Upper lobe of left lung (tissue), 6 donors: ENCODE measurements around the gene GRIK4. TPM values are rescaled to one million over a fixed set of nuclear protein-coding genes. Genes with fewer than 3 reads are reported as not detected.
A peak's percentile ranks its signal among the peaks of the same experiment; 100 is the strongest.

Experiments
- ATAC-seq, 2 donors: fragments of 200-7000 bp; cut with Tn5 transposase; one replicate each; pipeline ENCODE4 v1.9.1; 2022; ENCODE audit warnings: mild to moderate bottlenecking in 2 of 2, moderate library complexity in 2 of 2; ENCODE audit not compliant: low FRiP score in 2 of 2
- DNase-seq, 2 donors: peaks; one replicate each; pipeline ENCODE4 v3.0.0-alpha.2; 2019 to 2020
- H3K27ac ChIP-seq, 4 donors: fragments of 200-600 bp; sonication (generic); one replicate each; pipeline ENCODE4 v1.5.1; 2016 to 2019
- H3K27me3 ChIP-seq, 4 donors: fragments of 200-600 bp; sonication (generic); one replicate each; pipeline ENCODE4 v1.5.1; 2017 to 2019
- H3K36me3 ChIP-seq, 4 donors: fragments of 200-600 bp; sonication (generic); one replicate each; pipeline ENCODE4 v1.5.1; 2016 to 2019
- H3K4me1 ChIP-seq, 4 donors: fragments of 200-600 bp; sonication (generic); one replicate each; pipeline ENCODE4 v1.5.1; 2018 to 2019
- H3K4me3 ChIP-seq, 4 donors: fragments of 200-600 bp; sonication (generic); one replicate each; pipeline ENCODE4 v1.5.1; 2017 to 2019; ENCODE audit warnings: mild to moderate bottlenecking in 2 of 4, moderate library complexity in 1 of 4
- H3K9me3 ChIP-seq, 4 donors: fragments of 200-600 bp; sonication (generic); one replicate each; pipeline ENCODE4 v1.5.1; 2018 to 2019
- EP300 ChIP-seq, 4 donors: sonication (generic); formaldehyde crosslinking; IDR thresholded peaks; one replicate each; pipeline ENCODE4 v1.5.1; 2017; ENCODE audit warnings: antibody characterized with exemption in 4 of 4, control low read depth in 2 of 4
- POLR2A ChIP-seq, 4 donors: fragments of 450-650 bp; IDR thresholded peaks; one replicate each; pipeline ENCODE4 v1.5.1; 2016 to 2017; ENCODE audit warnings: antibody characterized with exemption in 4 of 4, mild to moderate bottlenecking in 2 of 4
- POLR2AphosphoS5 ChIP-seq, 2 donors: sonication (generic); formaldehyde crosslinking; IDR thresholded peaks; one replicate each; pipeline ENCODE4 v1.5.1; 2017; ENCODE audit warnings: antibody characterized with exemption in 2 of 2
- WGBS, 2 donors: methylation state at CpG; one replicate each; pipeline ENCODE4 v1.1.5; 2017 to 2018; 5-methylcytosine and 5-hydroxymethylcytosine counted together
- total RNA-seq, 6 donors: library from RNA; depleted of rRNA in 4 of 6; stranded (reverse); fragments of >200 nt in 4 of 6; gene quantifications; one replicate each; pipeline versions ENCODE4 v1.1.0 to v1.2.1, GENCODE V29; 2016 to 2021
- TF ChIP-seq, protein P1 (sequence below), 6 experiments: fragments of 450-650 bp in 4 of 6; fragments of 200-600 bp in 2 of 6; sonication (generic) in 2 of 6; IDR thresholded peaks; one replicate each; pipeline ENCODE4 v1.5.1; 2016 to 2019; ENCODE audit warnings: antibody characterized with exemption in 6 of 6
- donor health status: DM: no; HTN: no; CAD: no; lungs with moderate emphysema.
- donor health status: DM: no; HTN: yes; CAD: no; lungs with severe emphysema.

The GRIK4 gene
- total RNA-seq, 6 donors from 2014 or later: 0.30 to 8.4 (median 0.78) TPM

DNA sequence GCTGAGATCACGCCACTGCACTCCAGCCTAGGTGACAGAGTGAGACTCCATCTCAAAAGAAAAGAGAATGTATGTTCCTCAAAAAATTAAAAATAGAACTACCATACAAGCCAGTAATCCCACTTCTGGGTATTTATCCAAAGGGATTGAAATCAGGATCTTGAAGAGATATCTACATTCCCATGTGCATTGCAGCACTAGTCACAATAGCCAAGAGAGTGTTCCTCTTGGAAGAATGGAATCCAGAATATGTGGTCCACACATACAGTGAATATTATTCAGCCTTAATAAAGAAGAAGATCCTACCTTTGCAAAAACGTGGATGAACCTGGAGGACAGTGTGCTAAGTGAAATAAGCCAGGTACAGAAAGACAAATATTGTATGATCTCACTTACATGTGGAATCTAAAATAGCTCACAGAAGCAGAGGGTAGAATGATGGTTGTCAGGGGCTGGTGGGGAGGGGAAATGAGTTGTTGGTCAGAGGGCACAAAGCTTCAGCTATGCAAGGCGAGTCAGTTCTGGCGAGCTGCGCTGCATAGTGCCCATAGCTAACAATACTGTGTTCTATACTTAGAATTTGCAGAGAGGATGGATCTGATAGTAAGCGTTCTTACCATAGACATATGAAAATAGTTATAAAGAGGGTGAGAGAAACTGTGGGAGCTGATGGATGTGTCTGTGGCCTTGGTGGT is 32.1 kb downstream of the GRIK4 start:
- ATAC-seq: no peak
- H3K9me3 ChIP-seq: peaks cover 0 to 5% (median 0%) of the 10 kb centered on the region in 4 donors

DNA sequence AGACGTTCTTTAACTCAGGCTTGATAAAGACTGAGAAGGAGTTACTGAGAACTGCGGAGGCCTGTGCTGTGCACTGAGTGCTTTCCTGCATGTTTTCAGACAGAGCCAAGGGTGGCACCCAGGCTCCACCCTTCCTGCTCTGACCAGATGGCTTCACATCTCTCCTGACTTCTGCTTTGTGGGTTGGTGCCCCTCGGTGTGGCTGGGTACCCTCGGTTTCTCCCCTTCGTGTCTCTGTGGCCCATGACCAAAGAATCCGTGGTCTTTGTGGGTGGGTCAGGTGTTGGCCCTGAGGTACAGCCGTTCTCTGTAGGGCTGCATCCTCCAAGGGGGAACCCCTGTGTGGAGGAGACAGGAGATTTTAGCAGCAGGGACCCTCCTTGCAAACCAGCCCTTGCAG is 34.3 kb downstream of the GRIK4 start:
- ATAC-seq: no peak
- Histone ChIP-seq H3K27me3 (no peaks in the 10 kb centered on the region), H3K27ac (no peak overlapping the region), H3K4me3 (no peak overlapping the region), H3K9me3 (peaks cover 0 to 5% (median 0%) of the 10 kb centered on the region in 4 donors), H3K4me1 (peaks cover 0 to 14% (median 9%) of the 10 kb centered on the region in 4 donors), H3K36me3 (no peaks in the 10 kb centered on the region)
- TF ChIP-seq POLR2AphosphoS5 (IDR thresholded peaks at IDR 0.05) (no peak), POLR2A (IDR thresholded peaks at IDR 0.05) (no peak), EP300 (IDR thresholded peaks at IDR 0.05) (no peak)
- TF ChIP-seq, protein P1, sequence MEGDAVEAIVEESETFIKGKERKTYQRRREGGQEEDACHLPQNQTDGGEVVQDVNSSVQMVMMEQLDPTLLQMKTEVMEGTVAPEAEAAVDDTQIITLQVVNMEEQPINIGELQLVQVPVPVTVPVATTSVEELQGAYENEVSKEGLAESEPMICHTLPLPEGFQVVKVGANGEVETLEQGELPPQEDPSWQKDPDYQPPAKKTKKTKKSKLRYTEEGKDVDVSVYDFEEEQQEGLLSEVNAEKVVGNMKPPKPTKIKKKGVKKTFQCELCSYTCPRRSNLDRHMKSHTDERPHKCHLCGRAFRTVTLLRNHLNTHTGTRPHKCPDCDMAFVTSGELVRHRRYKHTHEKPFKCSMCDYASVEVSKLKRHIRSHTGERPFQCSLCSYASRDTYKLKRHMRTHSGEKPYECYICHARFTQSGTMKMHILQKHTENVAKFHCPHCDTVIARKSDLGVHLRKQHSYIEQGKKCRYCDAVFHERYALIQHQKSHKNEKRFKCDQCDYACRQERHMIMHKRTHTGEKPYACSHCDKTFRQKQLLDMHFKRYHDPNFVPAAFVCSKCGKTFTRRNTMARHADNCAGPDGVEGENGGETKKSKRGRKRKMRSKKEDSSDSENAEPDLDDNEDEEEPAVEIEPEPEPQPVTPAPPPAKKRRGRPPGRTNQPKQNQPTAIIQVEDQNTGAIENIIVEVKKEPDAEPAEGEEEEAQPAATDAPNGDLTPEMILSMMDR (IDR thresholded peaks at IDR 0.05): no peak
- WGBS, 2 donors: 32 to 54% methylated on average over 6 to 7 of the region's 7 CpGs
- no peak for DNase-seq

More for the DNA sequence above, 32.1 kb downstream of the GRIK4 start:
- WGBS, 2 donors: 82 to 90% methylated on average over 6 of the region's 6 CpGs
- Histone ChIP-seq H3K27ac (no peak overlapping the region), H3K4me3 (no peak overlapping the region), H3K36me3 (no peaks in the 10 kb centered on the region), H3K27me3 (no peaks in the 10 kb centered on the region), H3K4me1 (peaks cover 0 to 10% (median 8%) of the 10 kb centered on the region in 4 donors)
- TF ChIP-seq EP300 (IDR thresholded peaks at IDR 0.05) (no peak), POLR2A (IDR thresholded peaks at IDR 0.05) (no peak), POLR2AphosphoS5 (IDR thresholded peaks at IDR 0.05) (no peak)
- TF ChIP-seq, protein P1 (IDR thresholded peaks at IDR 0.05): no peak
- no peak for DNase-seq

DNA sequence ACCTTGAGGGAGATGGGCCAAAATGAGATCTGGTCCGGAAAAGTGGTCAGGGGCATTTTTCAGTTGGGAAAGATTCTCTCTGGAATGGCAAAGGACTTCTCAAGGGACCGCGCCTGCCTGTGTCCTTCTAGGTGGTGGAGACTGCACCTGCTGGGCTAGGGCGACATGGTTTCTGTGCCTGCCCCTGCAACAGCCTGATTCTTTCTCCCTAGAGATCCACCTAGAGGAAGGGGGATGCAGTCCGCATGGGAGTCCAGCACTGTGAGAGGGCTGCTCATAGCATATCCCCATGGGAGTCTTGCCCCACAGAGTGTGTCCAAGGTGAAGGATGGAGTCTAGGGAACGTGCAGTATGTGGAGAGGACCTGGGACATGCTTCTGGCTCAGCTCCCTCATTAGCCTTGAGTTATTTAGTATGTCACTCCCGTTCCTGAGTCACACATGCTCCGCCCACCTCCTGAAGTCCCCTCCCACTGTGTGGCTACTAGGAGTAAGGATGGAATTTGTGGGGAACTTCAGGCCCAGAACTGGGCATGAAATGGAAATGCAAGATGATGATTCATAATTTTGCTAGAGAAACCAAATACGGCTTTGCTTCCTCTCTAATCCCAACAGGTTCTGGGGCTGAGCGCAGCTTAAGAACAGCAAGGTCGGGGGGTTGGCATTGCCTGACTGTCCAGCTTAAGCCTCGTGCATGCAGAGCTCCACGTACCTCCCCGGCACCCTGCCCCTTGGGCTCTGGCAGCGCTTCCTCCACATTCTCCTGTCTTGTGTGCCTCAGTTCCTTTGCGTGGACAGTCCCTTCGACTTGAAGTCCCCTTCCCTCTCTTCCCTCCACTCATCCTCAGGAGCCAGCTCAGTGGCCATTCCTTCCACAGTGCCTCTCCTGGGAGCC is 35.0 kb downstream of the GRIK4 start:
- peak in 1 of 2 donors; percentile 37 for DNase-seq
- Histone ChIP-seq H3K27ac (peak overlapping the region; percentile 55 to 79 (median 68)), H3K4me3 (no peak overlapping the region), H3K27me3 (no peaks in the 10 kb centered on the region), H3K36me3 (no peaks in the 10 kb centered on the region), H3K4me1 (peaks cover 0 to 14% (median 9%) of the 10 kb centered on the region in 4 donors), H3K9me3 (peaks cover 0 to 4% (median 0%) of the 10 kb centered on the region in 4 donors)
- 80 to 85% methylated on average over 16 to 17 of the region's 17 CpGs for WGBS, 2 donors
- ATAC-seq: peak; percentile 77 to 82
- no peak for TF ChIP-seq POLR2A (IDR thresholded peaks at IDR 0.05)
- no peak for TF ChIP-seq EP300 (IDR thresholded peaks at IDR 0.05)
- TF ChIP-seq POLR2AphosphoS5 (IDR thresholded peaks at IDR 0.05): no peak
- TF ChIP-seq, protein P1 (IDR thresholded peaks at IDR 0.05): no peak

GRCh38 chr11:120547316-120547715 is 35.8 kb downstream of the GRIK4 start:
- Histone ChIP-seq H3K4me3 (no peak overlapping the region), H3K4me1 (peaks cover 0 to 14% (median 9%) of the 10 kb centered on the region in 4 donors), H3K36me3 (no peaks in the 10 kb centered on the region), H3K9me3 (no peaks in the 10 kb centered on the region), H3K27ac (peak overlapping the region; percentile 55 to 79 (median 68)), H3K27me3 (no peaks in the 10 kb centered on the region)
- ATAC-seq: peak in 1 of 2 donors; percentile 27
- DNase-seq: no peak
- WGBS, 2 donors: 53 to 81% methylated on average over 10 of the region's 10 CpGs
- TF ChIP-seq, protein P1 (IDR thresholded peaks at IDR 0.05): no peak
- TF ChIP-seq POLR2AphosphoS5 (IDR thresholded peaks at IDR 0.05): peak; percentile 63 to 64
